SK-N-SH (cell line): Measurements from ENCODE around the gene GPR32. TPM values are rescaled to one million over a fixed set of nuclear protein-coding genes. Genes with fewer than 3 reads are reported as not detected.

ENCODE experiments used
- CTCF ChIA-PET: fragments of 300-600, 350-600 bp; formaldehyde crosslinking; extraction: SDS; loops from one replicate; lab custom pipeline; 2021; lab: Yijun Ruan, JAX
- POLR2A ChIA-PET: fragments of 350-600 bp; sonication (Branson Sonifier 250); formaldehyde crosslinking; extraction: SDS; loops from one replicate; lab custom pipeline; 2020; ENCODE audit warnings: antibody characterized with exemption, inconsistent platforms; lab: Yijun Ruan, JAX
- DNase-seq: peaks from one replicate; pipeline ENCODE4 v3.0.0; 2012
- H2AFZ ChIP-seq: fragments of 200-600 bp; sonication (generic); 2 replicates; pipeline ENCODE4 v1.8.1; 2016; ENCODE audit warnings: antibody characterized with exemption, mild to moderate bottlenecking, low read depth
- H3F3A ChIP-seq: fragments of 200-600 bp; sonication (generic); replicated peaks from 2 replicates; pipeline ENCODE3; 2016; ENCODE audit warnings: antibody characterized with exemption, mild to moderate bottlenecking; ENCODE audit not compliant: insufficient read depth
- H3K27ac ChIP-seq, 2 experiments: fragments of 200-500 bp in 1 of 2; fragments of 200-600 bp in 1 of 2; sonication (Bioruptor generic) in 1 of 2; sonication (generic), shearing (Covaris generic) in 1 of 2; 2 replicates each; pipeline versions ENCODE4 v1.5.1 to v1.6.1; 2014 to 2016; ENCODE audit warnings: low read depth in 2 of 2, inconsistent platforms in 1 of 2, low read length in 1 of 2, mild to moderate bottlenecking in 1 of 2, mixed read lengths in 1 of 2
- H3K27me3 ChIP-seq: fragments of 200-600 bp; sonication (generic), shearing (Covaris generic); 2 replicates; pipeline ENCODE4 v1.6.1; 2016; ENCODE audit warnings: mixed run types; ENCODE audit not compliant: insufficient read depth
- H3K36me3 ChIP-seq, 2 experiments: fragments of 200-500 bp in 1 of 2; fragments of 200-600 bp in 1 of 2; sonication (Bioruptor generic) in 1 of 2; sonication (generic) in 1 of 2; replicated peaks in 1 of 2; 2 replicates each; pipeline versions ENCODE3 to v1.5.1; 2014 to 2016; ENCODE audit warnings: low read length in 1 of 2, mild to moderate bottlenecking in 1 of 2; ENCODE audit not compliant: insufficient read depth in 2 of 2, control insufficient read depth in 1 of 2
- H3K4me1 ChIP-seq, 2 experiments: fragments of 200-500 bp in 1 of 2; fragments of 200-600 bp in 1 of 2; sonication (Bioruptor generic) in 1 of 2; sonication (generic), shearing (Covaris generic) in 1 of 2; 2 replicates each; pipeline versions ENCODE4 v1.5.1 to v1.6.1; 2014 to 2016; ENCODE audit warnings: low read depth in 1 of 2, low read length in 1 of 2, mixed run types in 1 of 2; ENCODE audit not compliant: insufficient read depth in 2 of 2, control insufficient read depth in 1 of 2
- H3K4me2 ChIP-seq: fragments of 200-600 bp; sonication (generic), shearing (Covaris generic); 2 replicates; pipeline ENCODE4 v1.6.1; 2017; ENCODE audit warnings: mixed run types
- H3K4me3 ChIP-seq, 2 experiments: fragments of 200-500 bp in 1 of 2; fragments of 200-600 bp in 1 of 2; sonication (Bioruptor generic) in 1 of 2; sonication (generic), shearing (Covaris generic) in 1 of 2; 2 replicates each; pipeline versions ENCODE4 v1.5.1 to v1.8.1; 2014 to 2016; ENCODE audit warnings: low read depth in 2 of 2, inconsistent platforms in 1 of 2, low read length in 1 of 2, mild to moderate bottlenecking in 1 of 2, mixed read lengths in 1 of 2, moderate library complexity in 1 of 2
- H3K79me2 ChIP-seq: fragments of 200-600 bp; sonication (generic); 2 replicates; pipeline ENCODE4 v1.8.1; 2017; ENCODE audit warnings: mild to moderate bottlenecking; ENCODE audit not compliant: insufficient read depth
- H3K9ac ChIP-seq: fragments of 200-600 bp; sonication (generic); 2 replicates; pipeline ENCODE4 v1.6.1; 2017; ENCODE audit warnings: mixed run types
- H3K9me2 ChIP-seq: fragments of 200-600 bp; sonication (generic); 2 replicates; pipeline ENCODE4 v1.6.1; 2017; ENCODE audit warnings: mixed run types
- H3K9me3 ChIP-seq: fragments of 200-600 bp; sonication (generic); 2 replicates; pipeline ENCODE4 v1.6.1; 2017; ENCODE audit warnings: mixed run types, mild to moderate bottlenecking, moderate library complexity
- H4K20me1 ChIP-seq: fragments of 200-600 bp; sonication (generic); 2 replicates; pipeline ENCODE4 v1.6.1; 2017; ENCODE audit warnings: mild to moderate bottlenecking, mixed run types; ENCODE audit not compliant: insufficient read depth
- EP300 ChIP-seq, 2 experiments: IDR thresholded peaks; 2 replicates each; pipeline versions ENCODE4 v1.4.0 to v1.6.1; 2012; ENCODE audit warnings: borderline replicate concordance in 1 of 2, low read depth in 1 of 2, low read length in 1 of 2
- EZH2phosphoT487 ChIP-seq: fragments of 200-600 bp; sonication (generic); IDR thresholded peaks from 2 replicates; pipeline ENCODE4 v1.6.1; 2017; ENCODE audit warnings: low read depth, mixed run types, mild to moderate bottlenecking, antibody characterized with exemption, moderate library complexity, borderline replicate concordance
- GABPA ChIP-seq: IDR thresholded peaks from 2 replicates; pipeline ENCODE4 v1.4.0; 2012; ENCODE audit warnings: low read depth, mild to moderate bottlenecking
- MEF2A ChIP-seq: IDR thresholded peaks from 2 replicates; pipeline ENCODE4 v1.4.0; 2012; ENCODE audit warnings: low read depth, borderline replicate concordance
- POLR2AphosphoS5 ChIP-seq: IDR thresholded peaks from 2 replicates; pipeline ENCODE4 v1.6.1; 2012; ENCODE audit warnings: low read depth, low read length
- RAD21 ChIP-seq: IDR thresholded peaks from 2 replicates; pipeline ENCODE4 v1.6.1; 2012; ENCODE audit warnings: mild to moderate bottlenecking, low read length
- RXRA ChIP-seq: IDR thresholded peaks from 2 replicates; pipeline ENCODE4 v1.4.0; 2012; ENCODE audit warnings: low read depth, mild to moderate bottlenecking, borderline replicate concordance
- SIN3A ChIP-seq: IDR thresholded peaks from 2 replicates; pipeline ENCODE4 v1.6.1; 2012; ENCODE audit warnings: low read depth, mild to moderate bottlenecking, low read length, moderate library complexity, borderline replicate concordance
- SMC3 ChIP-seq: IDR thresholded peaks from 2 replicates; pipeline ENCODE4 v1.6.1; 2012; ENCODE audit warnings: low read depth, low read length, improper control_type of control experiment
- TEAD4 ChIP-seq: IDR thresholded peaks from 2 replicates; pipeline ENCODE4 v1.4.0; 2012; ENCODE audit warnings: mild to moderate bottlenecking, borderline replicate concordance; ENCODE audit not compliant: insufficient read depth
- WGBS: methylation state at CpG from one replicate; pipeline ENCODE4 v1.1.6; 2017; ENCODE audit warnings: low lambda C conversion rate; 5-methylcytosine and 5-hydroxymethylcytosine counted together
- polyA plus RNA-seq, 3 experiments: library from polyadenylated mRNA; depleted of rRNA; stranded (reverse); fragments of >200 nt; gene quantifications; 2 replicates each; pipeline ENCODE4 v1.2.3, GENCODE V29; 2012
- TF ChIP-seq, protein P1 (sequence below): fragments of 200-600 bp; sonication (generic); IDR thresholded peaks from 2 replicates; pipeline ENCODE4 v1.6.1; 2017; ENCODE audit warnings: antibody characterized with exemption, mild to moderate bottlenecking, moderate library complexity
- TF ChIP-seq, protein P2 (sequence below): IDR thresholded peaks from 2 replicates; pipeline ENCODE4; 2012
- TF ChIP-seq, protein P3 (sequence below): fragments of 150-350 bp; IDR thresholded peaks from 2 replicates; pipeline ENCODE4 v1.6.1; 2016; ENCODE audit warnings: mild to moderate bottlenecking, low read depth, low read length
- TF ChIP-seq, protein P4 (sequence below): fragments of 150-350 bp; IDR thresholded peaks from 2 replicates; pipeline ENCODE4 v1.6.1; 2017; ENCODE audit warnings: antibody characterized with exemption, low read length, low read depth, borderline replicate concordance

GPR32 gene
- polyA plus RNA-seq, 1 of the 3 experiments (the other 2 are of a cell fraction) = not detected

DNA sequence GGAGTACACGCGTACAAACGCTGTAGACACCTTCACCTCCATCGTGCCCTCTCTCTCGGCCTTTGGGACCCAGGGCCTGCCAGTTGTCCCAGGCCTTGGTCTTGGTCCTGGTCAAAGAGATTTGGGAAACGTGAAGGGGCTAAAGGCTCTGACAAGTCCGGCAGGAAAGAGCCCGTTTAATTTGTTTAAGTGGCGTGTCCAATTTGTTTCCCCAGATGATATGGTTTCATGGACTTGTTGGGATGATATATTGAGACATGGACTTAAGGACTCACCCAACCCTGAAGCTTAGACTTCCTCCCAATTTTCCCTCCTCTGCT is 44.4 kb upstream of the GPR32 start (continued):
- TF ChIP-seq, protein P1, sequence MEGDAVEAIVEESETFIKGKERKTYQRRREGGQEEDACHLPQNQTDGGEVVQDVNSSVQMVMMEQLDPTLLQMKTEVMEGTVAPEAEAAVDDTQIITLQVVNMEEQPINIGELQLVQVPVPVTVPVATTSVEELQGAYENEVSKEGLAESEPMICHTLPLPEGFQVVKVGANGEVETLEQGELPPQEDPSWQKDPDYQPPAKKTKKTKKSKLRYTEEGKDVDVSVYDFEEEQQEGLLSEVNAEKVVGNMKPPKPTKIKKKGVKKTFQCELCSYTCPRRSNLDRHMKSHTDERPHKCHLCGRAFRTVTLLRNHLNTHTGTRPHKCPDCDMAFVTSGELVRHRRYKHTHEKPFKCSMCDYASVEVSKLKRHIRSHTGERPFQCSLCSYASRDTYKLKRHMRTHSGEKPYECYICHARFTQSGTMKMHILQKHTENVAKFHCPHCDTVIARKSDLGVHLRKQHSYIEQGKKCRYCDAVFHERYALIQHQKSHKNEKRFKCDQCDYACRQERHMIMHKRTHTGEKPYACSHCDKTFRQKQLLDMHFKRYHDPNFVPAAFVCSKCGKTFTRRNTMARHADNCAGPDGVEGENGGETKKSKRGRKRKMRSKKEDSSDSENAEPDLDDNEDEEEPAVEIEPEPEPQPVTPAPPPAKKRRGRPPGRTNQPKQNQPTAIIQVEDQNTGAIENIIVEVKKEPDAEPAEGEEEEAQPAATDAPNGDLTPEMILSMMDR = no peak
- TF ChIP-seq, protein P2, sequence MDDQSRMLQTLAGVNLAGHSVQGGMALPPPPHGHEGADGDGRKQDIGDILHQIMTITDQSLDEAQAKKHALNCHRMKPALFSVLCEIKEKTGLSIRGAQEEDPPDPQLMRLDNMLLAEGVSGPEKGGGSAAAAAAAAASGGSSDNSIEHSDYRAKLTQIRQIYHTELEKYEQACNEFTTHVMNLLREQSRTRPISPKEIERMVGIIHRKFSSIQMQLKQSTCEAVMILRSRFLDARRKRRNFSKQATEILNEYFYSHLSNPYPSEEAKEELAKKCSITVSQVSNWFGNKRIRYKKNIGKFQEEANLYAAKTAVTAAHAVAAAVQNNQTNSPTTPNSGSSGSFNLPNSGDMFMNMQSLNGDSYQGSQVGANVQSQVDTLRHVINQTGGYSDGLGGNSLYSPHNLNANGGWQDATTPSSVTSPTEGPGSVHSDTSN = no peak
- TF ChIP-seq SIN3A = no peak

DNA sequence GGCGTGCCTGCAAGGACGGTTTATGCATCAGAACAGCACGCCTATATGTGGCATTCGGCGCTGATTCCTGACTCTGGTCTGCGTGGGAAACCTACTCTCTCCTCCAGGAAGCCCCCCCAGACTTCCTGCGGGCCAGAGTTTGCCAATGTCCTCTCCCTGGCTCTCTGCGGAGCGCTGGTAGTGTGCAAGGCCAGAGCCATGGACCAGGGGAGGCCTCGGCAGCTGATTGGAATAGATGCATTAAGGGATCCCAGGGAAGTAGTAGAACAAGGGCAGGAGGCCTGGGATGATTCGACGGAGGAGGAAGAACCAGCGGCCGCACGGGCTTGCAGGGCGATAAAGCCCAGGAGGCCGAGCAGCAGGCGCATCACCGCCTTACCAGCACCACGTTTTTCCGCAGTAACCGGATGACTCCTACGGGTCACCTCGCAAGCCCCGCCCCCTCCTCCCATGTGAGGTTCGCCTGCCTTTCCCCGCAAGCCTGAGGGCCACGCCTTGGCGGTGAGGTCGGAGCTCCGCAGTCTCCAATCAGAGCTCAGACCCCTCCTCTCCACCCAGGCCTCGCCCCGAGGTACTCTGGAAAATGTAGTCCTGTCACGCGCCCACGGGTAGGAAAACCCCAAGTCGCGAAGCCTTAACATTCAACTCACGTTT is 42.1 kb upstream of the GPR32 start:
- Histone ChIP-seq H3F3A (peaks cover 3% of the 10 kb centered on the region), H3K9ac (no peak overlapping the region), H3K4me1 (peaks cover 0 to 21% of the 10 kb centered on the region in 2 experiments; a peak in 2 of 4 replicates), H3K4me2 (no peak overlapping the region), H3K9me2 (no peaks in the 10 kb centered on the region), H3K36me3 (no peaks in the 10 kb centered on the region), H3K27ac (no peak overlapping the region), H3K4me3 (peak overlapping the region in 1 of 2 experiments; percentile 7; a peak in 1 of 4 replicates)
- peak; percentile 79 for DNase-seq
- TF ChIP-seq EZH2phosphoT487 (no peak), GABPA (no peak), MEF2A (no peak), RXRA (no peak), POLR2AphosphoS5 (no peak), EP300 (IDR thresholded peaks at IDR 0.05; ENCODE audit: borderline replicate concordance in 1 of 2, low read depth in 1 of 2, low read length in 1 of 2) (no peak), TEAD4 (no peak), RAD21 (no peak), SMC3 (no peak), SIN3A (no peak)
- TF ChIP-seq, protein P3, sequence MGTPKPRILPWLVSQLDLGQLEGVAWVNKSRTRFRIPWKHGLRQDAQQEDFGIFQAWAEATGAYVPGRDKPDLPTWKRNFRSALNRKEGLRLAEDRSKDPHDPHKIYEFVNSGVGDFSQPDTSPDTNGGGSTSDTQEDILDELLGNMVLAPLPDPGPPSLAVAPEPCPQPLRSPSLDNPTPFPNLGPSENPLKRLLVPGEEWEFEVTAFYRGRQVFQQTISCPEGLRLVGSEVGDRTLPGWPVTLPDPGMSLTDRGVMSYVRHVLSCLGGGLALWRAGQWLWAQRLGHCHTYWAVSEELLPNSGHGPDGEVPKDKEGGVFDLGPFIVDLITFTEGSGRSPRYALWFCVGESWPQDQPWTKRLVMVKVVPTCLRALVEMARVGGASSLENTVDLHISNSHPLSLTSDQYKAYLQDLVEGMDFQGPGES = no peak
- TF ChIP-seq, protein P4, sequence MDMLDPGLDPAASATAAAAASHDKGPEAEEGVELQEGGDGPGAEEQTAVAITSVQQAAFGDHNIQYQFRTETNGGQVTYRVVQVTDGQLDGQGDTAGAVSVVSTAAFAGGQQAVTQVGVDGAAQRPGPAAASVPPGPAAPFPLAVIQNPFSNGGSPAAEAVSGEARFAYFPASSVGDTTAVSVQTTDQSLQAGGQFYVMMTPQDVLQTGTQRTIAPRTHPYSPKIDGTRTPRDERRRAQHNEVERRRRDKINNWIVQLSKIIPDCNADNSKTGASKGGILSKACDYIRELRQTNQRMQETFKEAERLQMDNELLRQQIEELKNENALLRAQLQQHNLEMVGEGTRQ = no peak
- TF ChIP-seq, all 33 proteins: peak for 0
- no peaks in the 10 kb centered on the region for H4K20me1 ChIP-seq
- CTCF ChIA-PET = no interaction called here
- peaks cover 13% of the 10 kb centered on the region for H3K79me2 ChIP-seq
- H3K9me3 ChIP-seq = no peaks in the 10 kb centered on the region
- POLR2A ChIA-PET = no interaction called here
- WGBS = 59% methylated on average over 30 of the region's 39 CpGs
- 0 out of 2 replicates have a peak, but pooled peaks cover 10% of the 10 kb centered on the region for H3K27me3 ChIP-seq
- no peak overlapping the region for H2AFZ ChIP-seq
